SW480 (cell line): Measurements from ENCODE around the gene UBE2U.

Experiments
- DNase-seq: peaks from one replicate; pipeline ENCODE4 v3.0.0-alpha.2; 2016; ENCODE audit warnings: low spot score

The UBE2U gene

GRCh38 chr1:64203420-64203819 lies at the start of gene UBE2U:
Gene UBE2U, plus strand, starts transcription at chr1:64203623. Its CDS starts 428 bp downstream, at chr1:64204051.
- no peak for DNase-seq

- DNase-seq, result no peak
Observed at GRCh38 chr1:64155278-64155677, 48.1 kb upstream of the UBE2U start.

GRCh38 chr1:64161357-64161941 lies 42.0 kb upstream of the UBE2U start:
- DNase-seq, result no peak

GRCh38 chr1:64162151-64162550 lies 41.3 kb upstream of the UBE2U start:
- no peak for DNase-seq

GRCh38 chr1:64162804-64163203 lies 40.6 kb upstream of the UBE2U start:
- DNase-seq, result no peak

- DNase-seq, result no peak
Observed at GRCh38 chr1:64163431-64163830, 40.0 kb upstream of the UBE2U start.

- peak; percentile 17 for DNase-seq
Observed at GRCh38 chr1:64163970-64164369, 39.5 kb upstream of the UBE2U start.

- DNase-seq, result no peak
Observed at GRCh38 chr1:64166629-64167028, 36.8 kb upstream of the UBE2U start.

- DNase-seq, result no peak
Observed at GRCh38 chr1:64167176-64167575, 36.2 kb upstream of the UBE2U start.

- no peak for DNase-seq
Observed at GRCh38 chr1:64171246-64171645, 32.2 kb upstream of the UBE2U start.

GRCh38 chr1:64171797-64172281 lies 31.6 kb upstream of the UBE2U start:
- peak; percentile 20 for DNase-seq

- DNase-seq, result peak; percentile 2
Observed at GRCh38 chr1:64172458-64172983, 30.9 kb upstream of the UBE2U start.

GRCh38 chr1:64173336-64173940 lies 30.0 kb upstream of the UBE2U start:
- no peak for DNase-seq

- DNase-seq, result no peak
Observed at GRCh38 chr1:64175639-64176038, 27.8 kb upstream of the UBE2U start.

GRCh38 chr1:64176659-64177058 lies 26.8 kb upstream of the UBE2U start:
- no peak for DNase-seq

- DNase-seq, result no peak
Observed at GRCh38 chr1:64179588-64179987, 23.8 kb upstream of the UBE2U start.

GRCh38 chr1:64182207-64182606 lies 21.2 kb upstream of the UBE2U start:
- no peak for DNase-seq

- no peak for DNase-seq
Observed at GRCh38 chr1:64183395-64184002, 19.9 kb upstream of the UBE2U start.

- no peak for DNase-seq
Observed at GRCh38 chr1:64184003-64184440, 19.4 kb upstream of the UBE2U start.

GRCh38 chr1:64186138-64186897 lies 17.1 kb upstream of the UBE2U start:
- DNase-seq, result no peak

- DNase-seq, result no peak
Observed at GRCh38 chr1:64186898-64187280, 16.5 kb upstream of the UBE2U start.

- peak; percentile 37 for DNase-seq
Observed at GRCh38 chr1:64187646-64188045, 15.8 kb upstream of the UBE2U start.

GRCh38 chr1:64192290-64192689 lies 11.1 kb upstream of the UBE2U start:
- DNase-seq, result no peak
